ENCODE results near the gene GLRA1.

DNA sequence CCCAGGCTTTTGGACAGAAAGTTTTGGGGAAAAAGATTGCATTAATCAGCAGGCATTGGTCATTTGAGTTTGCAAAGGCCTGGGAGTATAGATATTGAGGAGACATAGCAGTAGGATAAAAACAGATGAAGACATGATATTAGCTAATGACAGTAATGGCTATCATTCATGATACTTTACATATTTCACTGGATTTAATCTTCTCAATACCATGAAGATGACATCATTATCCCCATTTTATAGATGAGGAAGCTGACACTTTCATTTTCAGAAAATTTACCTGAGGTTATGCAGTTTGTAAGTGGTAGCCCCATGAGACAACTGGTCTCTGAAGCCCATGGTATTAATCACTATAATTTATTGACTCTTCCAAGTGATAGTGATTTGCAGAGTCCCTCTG lies 23.0 kb downstream of the GLRA1 start:
- TF ChIP-seq, protein P1, sequence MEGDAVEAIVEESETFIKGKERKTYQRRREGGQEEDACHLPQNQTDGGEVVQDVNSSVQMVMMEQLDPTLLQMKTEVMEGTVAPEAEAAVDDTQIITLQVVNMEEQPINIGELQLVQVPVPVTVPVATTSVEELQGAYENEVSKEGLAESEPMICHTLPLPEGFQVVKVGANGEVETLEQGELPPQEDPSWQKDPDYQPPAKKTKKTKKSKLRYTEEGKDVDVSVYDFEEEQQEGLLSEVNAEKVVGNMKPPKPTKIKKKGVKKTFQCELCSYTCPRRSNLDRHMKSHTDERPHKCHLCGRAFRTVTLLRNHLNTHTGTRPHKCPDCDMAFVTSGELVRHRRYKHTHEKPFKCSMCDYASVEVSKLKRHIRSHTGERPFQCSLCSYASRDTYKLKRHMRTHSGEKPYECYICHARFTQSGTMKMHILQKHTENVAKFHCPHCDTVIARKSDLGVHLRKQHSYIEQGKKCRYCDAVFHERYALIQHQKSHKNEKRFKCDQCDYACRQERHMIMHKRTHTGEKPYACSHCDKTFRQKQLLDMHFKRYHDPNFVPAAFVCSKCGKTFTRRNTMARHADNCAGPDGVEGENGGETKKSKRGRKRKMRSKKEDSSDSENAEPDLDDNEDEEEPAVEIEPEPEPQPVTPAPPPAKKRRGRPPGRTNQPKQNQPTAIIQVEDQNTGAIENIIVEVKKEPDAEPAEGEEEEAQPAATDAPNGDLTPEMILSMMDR (conservative IDR thresholded peaks at IDR 0.05): no peak
- TF ChIP-seq ZFX (IDR thresholded peaks at IDR 0.05): no peak
